Lung (tissue), 12 donors: ENCODE results near the gene SLC25A21. TPM values are rescaled to one million over a fixed set of nuclear protein-coding genes. Genes with fewer than 3 reads are reported as not detected.

ENCODE experiments used
- ATAC-seq: fragments of 200-7000 bp; cut with Tn5 transposase; one replicate; pipeline ENCODE4 v1.9.1; 2020; ENCODE audit warnings: moderate number of reproducible peaks; ENCODE audit not compliant: insufficient read depth, low FRiP score
- DNase-seq, 3 donors: peaks; one replicate each; pipeline ENCODE4 v3.0.0-alpha.2; 2013 to 2017
- H3K27ac ChIP-seq, 2 donors: one replicate each; pipeline ENCODE4 v1.5.1; 2013; ENCODE audit warnings: mild to moderate bottlenecking in 2 of 2, moderate library complexity in 2 of 2, control low read depth in 1 of 2, inconsistent platforms in 1 of 2, low read depth in 1 of 2, low read length in 1 of 2
- H3K27me3 ChIP-seq, 3 donors: one replicate each; pipeline ENCODE4 v1.5.1; 2013; ENCODE audit warnings: low read length in 2 of 3; ENCODE audit not compliant: control insufficient read depth in 3 of 3, insufficient read depth in 3 of 3
- H3K36me3 ChIP-seq, 4 donors: one replicate each; pipeline ENCODE4 v1.5.1; 2013; ENCODE audit warnings: low read length in 4 of 4, mild to moderate bottlenecking in 1 of 4, moderate library complexity in 1 of 4; ENCODE audit not compliant: control insufficient read depth in 4 of 4, insufficient read depth in 4 of 4
- H3K4me1 ChIP-seq, 5 donors: one replicate each; pipeline ENCODE4 v1.5.1; 2013; ENCODE audit warnings: low read length in 5 of 5, mild to moderate bottlenecking in 2 of 5, moderate library complexity in 1 of 5; ENCODE audit not compliant: control insufficient read depth in 5 of 5, insufficient read depth in 5 of 5
- H3K4me3 ChIP-seq: one replicate; pipeline ENCODE4 v1.5.1; 2013; ENCODE audit warnings: mild to moderate bottlenecking, control low read depth, moderate library complexity
- H3K9ac ChIP-seq, 2 donors: one replicate each; pipeline ENCODE4 v1.5.1; 2013; ENCODE audit warnings: low read length in 2 of 2, control low read depth in 1 of 2; ENCODE audit not compliant: insufficient read depth in 1 of 2
- H3K9me3 ChIP-seq, 4 donors: one replicate each; pipeline ENCODE4 v1.5.1; 2013; ENCODE audit warnings: low read length in 3 of 4, mild to moderate bottlenecking in 1 of 4, moderate library complexity in 1 of 4; ENCODE audit not compliant: control insufficient read depth in 4 of 4, insufficient read depth in 3 of 4
- WGBS, 2 donors: extraction: QIAGEN DNeasy Blood & Tissue Kit; methylation state at CpG; one replicate each; pipeline ENCODE4 v1.1.7; 2013; 5-methylcytosine and 5-hydroxymethylcytosine counted together
- polyA plus RNA-seq, 2 donors: library from polyadenylated mRNA; stranded (reverse); fragments of 200-250 nt; gene quantifications; one replicate each; pipeline ENCODE4 v1.2.1, GENCODE V29; 2013
- total RNA-seq, 2 donors: library from RNA; depleted of rRNA in 1 of 2; stranded (reverse); fragments of >200 nt in 1 of 2; gene quantifications; one replicate each; pipeline ENCODE4 v1.2.1, GENCODE V29; 2014 to 2021
- TF ChIP-seq, protein P1 (sequence below): IDR thresholded peaks from 2 replicates; pipeline ENCODE4 v1.5.1; 2012; ENCODE audit warnings: mild to moderate bottlenecking; ENCODE audit errors: control extremely low read depth, extremely low read depth
- donor health status: control.
- donor health status: control.
- donor health status: Bipolar disorder and iron deficiency.
- donor health status: healthy.
- donor health status: DM: yes; HTN: yes; CAD: no.

The SLC25A21 gene
- total and polyA plus RNA-seq, 4 donors, result 0.23 to 2.6 (median 0.42) TPM

DNA sequence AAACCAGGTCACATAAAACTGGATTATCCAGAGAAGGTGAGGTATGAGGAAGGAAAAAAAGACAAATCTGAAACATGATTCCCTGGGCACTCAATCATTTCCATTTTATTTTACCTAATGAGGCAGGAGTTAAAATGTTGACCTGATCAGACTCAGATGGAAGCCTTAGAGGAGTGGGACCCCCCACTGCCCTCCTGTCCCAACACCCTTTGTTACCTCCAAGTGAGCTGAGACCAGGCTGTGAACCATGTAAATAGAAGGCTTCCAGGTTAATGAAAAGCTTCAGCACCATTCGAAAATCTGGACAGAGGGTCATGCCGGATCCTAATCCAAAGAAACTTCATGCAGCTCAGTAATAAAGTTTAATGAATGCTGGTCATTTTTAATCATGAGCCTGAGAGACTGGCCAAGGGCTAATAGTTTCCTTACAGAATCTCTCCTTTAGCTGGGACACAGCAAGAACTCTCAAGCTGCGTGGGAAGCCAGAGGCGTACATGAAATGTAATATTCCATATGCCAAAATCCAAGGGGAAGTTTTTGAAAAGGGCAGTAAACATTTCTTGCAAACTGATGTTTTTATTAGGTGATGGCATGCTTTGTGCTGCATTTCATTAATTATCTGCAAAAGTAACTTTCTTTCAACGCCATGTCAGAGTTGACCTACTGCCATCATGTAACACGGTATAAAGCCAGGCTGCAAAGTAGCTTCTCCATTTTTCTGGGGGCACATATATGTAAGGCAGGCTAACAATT is 327.8 kb downstream of the SLC25A21 start:
- ATAC-seq (no peak), DNase-seq (peak in 2 of 3 donors; percentile 61 to 64)
- Histone ChIP-seq H3K27me3 (peaks cover 0 to 77% (median 49%) of the 10 kb centered on the region in 3 donors), H3K36me3 (no peaks in the 10 kb centered on the region), H3K27ac (no peak overlapping the region), H3K4me3 (no peak overlapping the region), H3K4me1 (peaks cover 0 to 16% (median 5%) of the 10 kb centered on the region in 5 donors), H3K9me3 (peaks cover 0 to 2% (median 0%) of the 10 kb centered on the region in 4 donors), H3K9ac (no peak overlapping the region)
- WGBS, 2 donors, result 61 to 71% methylated on average over 6 of the region's 6 CpGs
- TF ChIP-seq, protein P1, sequence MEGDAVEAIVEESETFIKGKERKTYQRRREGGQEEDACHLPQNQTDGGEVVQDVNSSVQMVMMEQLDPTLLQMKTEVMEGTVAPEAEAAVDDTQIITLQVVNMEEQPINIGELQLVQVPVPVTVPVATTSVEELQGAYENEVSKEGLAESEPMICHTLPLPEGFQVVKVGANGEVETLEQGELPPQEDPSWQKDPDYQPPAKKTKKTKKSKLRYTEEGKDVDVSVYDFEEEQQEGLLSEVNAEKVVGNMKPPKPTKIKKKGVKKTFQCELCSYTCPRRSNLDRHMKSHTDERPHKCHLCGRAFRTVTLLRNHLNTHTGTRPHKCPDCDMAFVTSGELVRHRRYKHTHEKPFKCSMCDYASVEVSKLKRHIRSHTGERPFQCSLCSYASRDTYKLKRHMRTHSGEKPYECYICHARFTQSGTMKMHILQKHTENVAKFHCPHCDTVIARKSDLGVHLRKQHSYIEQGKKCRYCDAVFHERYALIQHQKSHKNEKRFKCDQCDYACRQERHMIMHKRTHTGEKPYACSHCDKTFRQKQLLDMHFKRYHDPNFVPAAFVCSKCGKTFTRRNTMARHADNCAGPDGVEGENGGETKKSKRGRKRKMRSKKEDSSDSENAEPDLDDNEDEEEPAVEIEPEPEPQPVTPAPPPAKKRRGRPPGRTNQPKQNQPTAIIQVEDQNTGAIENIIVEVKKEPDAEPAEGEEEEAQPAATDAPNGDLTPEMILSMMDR, result no peak

GRCh38 chr14:36843410-36843809 is 329.0 kb downstream of the SLC25A21 start:
- Histone ChIP-seq H3K9me3 (peaks cover 0 to 2% (median 0%) of the 10 kb centered on the region in 4 donors), H3K9ac (no peak overlapping the region), H3K27ac (no peak overlapping the region), H3K36me3 (no peaks in the 10 kb centered on the region), H3K27me3 (peaks cover 0 to 68% (median 53%) of the 10 kb centered on the region in 3 donors), H3K4me3 (no peak overlapping the region), H3K4me1 (peaks cover 0 to 16% (median 5%) of the 10 kb centered on the region in 5 donors)
- 81 to 92% methylated on average over 1 of the region's 1 CpG for WGBS, 2 donors
- no peak for DNase-seq
- TF ChIP-seq, protein P1, result no peak
- ATAC-seq, result no peak

GRCh38 chr14:36835128-36835527 is 337.3 kb downstream of the SLC25A21 start:
- WGBS, 2 donors, result 33 to 39% methylated on average over 2 of the region's 2 CpGs
- TF ChIP-seq, protein P1, result no peak
- Histone ChIP-seq H3K4me3 (no peak overlapping the region), H3K4me1 (no peaks in the 10 kb centered on the region), H3K9me3 (no peaks in the 10 kb centered on the region), H3K36me3 (no peaks in the 10 kb centered on the region), H3K27ac (no peak overlapping the region), H3K27me3 (peaks cover 0 to 40% (median 20%) of the 10 kb centered on the region in 3 donors), H3K9ac (no peak overlapping the region)
- no peak for DNase-seq
- no peak for ATAC-seq
